NCI-H1048 (cell line): ENCODE data around the gene ONECUT3.

Experiments used
- DNase-seq: peaks from one replicate; lab custom pipeline; 2025; lab: John Stamatoyannopoulos, UW

The ONECUT3 gene

GRCh38 chr19:1768248-1768647 is 14.9 kb downstream of the ONECUT3 start:
- DNase-seq = no peak

DNA sequence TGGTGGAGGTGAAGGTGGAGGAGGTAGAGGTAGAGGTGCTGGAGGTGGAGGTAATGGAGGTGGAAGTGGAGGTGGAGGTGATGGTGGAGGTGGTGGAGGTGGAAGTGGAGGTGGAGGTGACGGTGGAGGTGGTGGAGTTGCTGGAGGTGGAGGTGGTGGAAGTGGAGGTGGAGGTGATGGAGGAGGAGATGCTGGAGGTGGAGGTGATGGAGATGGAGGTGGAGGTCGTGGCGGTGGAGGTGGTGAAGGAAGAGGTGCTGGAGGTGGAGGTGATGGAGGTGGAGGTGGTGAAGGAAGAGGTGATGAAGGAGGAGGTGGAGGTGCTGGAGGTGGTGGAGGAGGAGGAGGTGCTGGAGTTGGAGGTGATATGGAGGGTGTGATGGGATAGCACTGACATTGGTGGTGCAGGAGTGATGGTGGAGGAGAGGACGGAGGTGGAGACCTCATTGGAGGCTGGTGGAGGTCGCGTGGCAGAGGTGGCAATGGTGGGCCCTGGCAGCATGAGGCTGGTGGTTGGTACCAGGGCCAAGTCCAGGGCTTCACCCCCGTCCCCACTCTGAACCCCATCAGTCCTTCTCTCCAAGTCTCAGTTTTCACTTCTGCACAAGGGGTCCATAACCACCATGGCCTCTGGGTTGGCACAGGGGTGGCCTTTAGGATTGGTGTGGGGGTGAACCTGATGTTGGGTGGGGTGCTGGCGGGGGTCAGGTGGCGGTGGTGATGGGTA is 15.8 kb downstream of the ONECUT3 start:
- DNase-seq = no peak

- no peak for DNase-seq
These were observed 16.3 kb downstream of the ONECUT3 start for GRCh38 chr19:1769645-1769985.

GRCh38 chr19:1770866-1771576 is 17.7 kb downstream of the ONECUT3 start:
- DNase-seq = no peak

DNA sequence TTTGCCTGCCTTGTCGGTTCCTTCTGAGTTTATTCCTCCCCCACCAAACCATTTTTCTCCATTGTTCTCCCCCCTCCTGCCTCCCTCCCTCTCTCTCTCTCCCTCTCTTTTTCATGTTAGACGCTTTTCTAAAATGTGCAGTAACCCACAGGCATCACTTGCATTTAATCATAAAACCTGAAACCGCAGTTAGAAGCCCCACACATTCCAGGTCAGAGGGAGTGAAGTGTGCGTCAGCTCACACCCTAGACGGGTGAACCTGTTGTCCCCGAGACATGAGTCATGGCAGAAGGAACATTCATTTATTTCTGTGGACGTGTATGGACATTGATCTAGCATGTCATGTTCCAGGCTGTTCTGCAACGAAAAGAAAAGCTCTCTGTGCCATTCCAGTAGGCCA is 19.9 kb downstream of the ONECUT3 start:
- DNase-seq = no peak

DNA sequence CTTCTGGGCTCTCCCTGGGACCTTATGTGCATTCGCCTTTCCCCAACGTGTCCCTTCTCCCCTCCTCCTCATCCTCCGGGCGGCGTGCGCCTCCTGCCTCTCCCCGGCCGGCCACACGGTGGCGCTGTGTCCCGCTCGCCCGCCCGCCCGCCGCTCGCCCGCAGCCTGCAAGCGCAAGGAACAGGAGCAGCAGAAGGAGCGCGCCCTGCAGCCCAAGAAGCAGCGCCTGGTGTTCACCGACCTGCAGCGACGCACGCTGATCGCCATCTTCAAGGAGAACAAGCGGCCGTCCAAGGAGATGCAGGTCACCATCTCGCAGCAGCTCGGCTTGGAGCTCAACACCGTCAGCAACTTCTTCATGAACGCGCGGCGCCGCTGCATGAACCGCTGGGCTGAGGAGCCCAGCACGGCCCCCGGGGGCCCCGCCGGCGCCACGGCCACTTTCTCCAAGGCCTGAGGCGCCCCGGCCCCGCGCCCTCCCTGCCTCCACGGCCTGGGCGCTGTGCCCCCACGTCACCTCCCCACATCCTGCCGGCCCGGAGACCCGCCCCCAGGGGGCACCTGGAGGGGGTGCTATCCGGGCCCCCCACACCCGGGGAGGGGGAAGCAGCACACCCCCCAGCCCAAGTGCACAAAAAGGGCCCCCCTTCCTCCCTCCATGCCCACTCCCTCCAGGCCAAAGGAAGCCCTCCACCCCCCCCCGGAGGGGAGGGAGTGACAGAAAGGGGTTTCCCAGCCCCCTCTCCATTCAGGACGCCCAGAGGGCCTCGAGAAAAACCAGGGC is 21.9 kb downstream of the ONECUT3 start:
- no peak for DNase-seq

- no peak for DNase-seq
These were observed 22.8 kb downstream of the ONECUT3 start for GRCh38 chr19:1775951-1776605.

- no peak for DNase-seq
These were observed 23.4 kb downstream of the ONECUT3 start for GRCh38 chr19:1776606-1777147.

GRCh38 chr19:1777149-1777548 is 23.8 kb downstream of the ONECUT3 start:
- DNase-seq = no peak

- DNase-seq = no peak
These were observed 26.3 kb downstream of the ONECUT3 start for GRCh38 chr19:1779574-1779973.

DNA sequence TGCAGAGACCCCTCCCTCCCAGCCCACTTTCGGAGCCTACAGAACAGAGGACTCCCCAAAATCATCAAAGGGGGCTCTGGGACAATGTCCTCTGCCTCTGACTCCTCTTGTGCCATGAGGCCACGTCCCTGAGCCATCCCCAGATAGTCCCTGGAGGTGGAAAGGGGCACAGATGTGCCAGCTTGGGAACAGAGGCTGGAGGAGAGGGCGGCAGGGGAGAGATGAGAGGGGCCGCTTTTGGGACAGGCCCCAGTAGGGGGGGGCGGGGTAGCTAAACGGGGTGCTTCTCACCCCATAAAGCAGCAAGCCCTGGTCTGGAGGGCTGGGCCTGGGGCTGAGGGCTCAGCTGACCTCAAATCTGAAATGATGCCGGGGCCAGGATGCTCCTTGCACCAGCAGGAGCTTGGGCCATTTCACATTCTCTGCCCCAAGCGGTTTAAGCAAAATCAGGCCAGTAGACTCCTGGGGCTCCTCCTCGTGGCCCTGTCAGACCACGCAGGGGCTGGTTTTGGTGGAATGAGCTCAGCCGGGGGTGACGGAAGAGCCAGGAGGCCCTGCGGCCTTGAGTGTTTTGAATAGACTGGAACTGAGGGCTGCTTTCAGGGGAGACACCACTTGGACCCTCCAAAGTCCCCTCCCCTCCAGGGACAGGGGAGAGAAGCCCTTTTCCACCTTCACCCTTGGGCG is 27.1 kb downstream of the ONECUT3 start:
- no peak for DNase-seq

GRCh38 chr19:1782521-1782920 is 29.2 kb downstream of the ONECUT3 start:
- DNase-seq = no peak

DNA sequence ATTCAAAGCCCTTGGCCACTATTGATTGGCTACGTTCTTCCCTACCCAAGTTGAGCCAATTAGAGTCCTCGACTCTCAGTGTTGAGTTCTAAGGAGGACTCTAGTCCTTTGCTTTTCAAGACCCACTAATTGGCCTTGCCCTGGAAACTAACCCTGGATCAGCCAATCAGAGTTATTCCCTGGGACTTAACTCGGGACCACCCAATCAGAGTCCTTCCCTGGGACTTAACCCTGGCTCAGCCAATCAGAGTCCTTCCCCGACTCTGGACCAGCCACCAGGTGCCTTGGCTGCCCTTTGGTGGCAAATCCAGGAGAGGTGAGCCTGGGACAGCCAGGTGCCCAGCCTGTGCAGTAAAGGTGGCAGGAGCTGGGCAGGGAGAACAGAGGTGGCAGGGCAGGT is 30.0 kb downstream of the ONECUT3 start:
- no peak for DNase-seq

- no peak for DNase-seq
These were observed 30.6 kb downstream of the ONECUT3 start for GRCh38 chr19:1783874-1784273.

- DNase-seq = no peak
These were observed 32.0 kb downstream of the ONECUT3 start for GRCh38 chr19:1785310-1785709.

GRCh38 chr19:1786668-1787067 is 33.4 kb downstream of the ONECUT3 start:
- DNase-seq = no peak

GRCh38 chr19:1787116-1787515 is 33.8 kb downstream of the ONECUT3 start:
- no peak for DNase-seq

- no peak for DNase-seq
These were observed 36.1 kb downstream of the ONECUT3 start for GRCh38 chr19:1789261-1790041.

GRCh38 chr19:1790054-1790792 is 36.9 kb downstream of the ONECUT3 start:
- no peak for DNase-seq

DNA sequence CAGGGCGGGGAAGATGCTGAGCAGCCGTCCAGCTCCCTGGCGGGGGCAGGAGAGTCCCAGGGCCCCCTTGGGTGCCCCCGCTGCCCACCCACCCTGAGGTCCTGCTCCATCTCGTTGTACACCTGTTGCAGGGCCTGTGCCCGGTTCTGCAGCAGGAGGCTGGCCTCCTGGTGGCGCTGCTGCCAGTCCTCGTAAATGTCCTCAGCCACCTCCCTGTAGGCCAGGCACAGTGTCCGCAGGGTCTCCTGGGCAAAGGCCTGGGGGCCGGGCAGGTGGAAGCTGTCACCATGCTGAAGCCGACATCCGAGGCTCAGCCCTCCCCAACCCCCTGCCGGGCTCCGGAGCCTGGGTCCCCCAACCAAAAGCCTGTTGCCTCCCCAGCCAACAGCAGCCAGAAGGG is 38.6 kb downstream of the ONECUT3 start:
- no peak for DNase-seq
